RWPE2 (cell line): ENCODE data around the gene TMEM272.
A peak's percentile ranks its signal among the peaks of the same experiment; 100 is the strongest.

Experiments
- ATAC-seq: fragments of 200-7000 bp; cut with Tn5 transposase; 3 replicates; pipeline ENCODE4 v1.9.1; 2021; ENCODE audit warnings: low read depth
- DNase-seq: peaks from one replicate; pipeline ENCODE4 v3.0.0-alpha.2; 2020; ENCODE audit warnings: low spot score
- H3K27ac ChIP-seq: fragments of 450-650 bp; 2 replicates; pipeline ENCODE4 v1.5.1; 2017; ENCODE audit warnings: mild to moderate bottlenecking; ENCODE audit not compliant: poor library complexity, severe bottlenecking
- H3K27me3 ChIP-seq: fragments of 250-450 bp; sonication (Bioruptor Pico); 2 replicates; pipeline ENCODE4 v1.5.1; 2021; ENCODE audit warnings: mild to moderate bottlenecking, moderate library complexity; ENCODE audit not compliant: insufficient read depth, poor library complexity, severe bottlenecking
- H3K36me3 ChIP-seq: fragments of 250-450 bp; sonication (Bioruptor Pico); 2 replicates; pipeline ENCODE4 v1.5.1; 2020; ENCODE audit warnings: low read depth, mild to moderate bottlenecking, moderate library complexity
- H3K4me1 ChIP-seq: fragments of 250-450 bp; sonication (Bioruptor Pico); 2 replicates; pipeline ENCODE4 v1.5.1; 2021; ENCODE audit warnings: mild to moderate bottlenecking, moderate library complexity; ENCODE audit not compliant: insufficient read depth, poor library complexity, severe bottlenecking
- H3K4me3 ChIP-seq: fragments of 250-450 bp; sonication (Bioruptor Pico); 2 replicates; pipeline ENCODE4 v1.5.1; 2021; ENCODE audit warnings: mild to moderate bottlenecking, moderate library complexity; ENCODE audit not compliant: severe bottlenecking
- H3K9me3 ChIP-seq: fragments of 250-450 bp; sonication (Bioruptor Pico); 2 replicates; pipeline ENCODE4 v1.5.1; 2021; ENCODE audit warnings: mild to moderate bottlenecking, moderate library complexity; ENCODE audit not compliant: severe bottlenecking
- CTCF ChIP-seq: fragments of 450-650 bp; IDR thresholded peaks from one replicate; pipeline ENCODE4 v1.5.1; 2017; ENCODE audit warnings: mild to moderate bottlenecking, moderate library complexity; ENCODE audit not compliant: poor library complexity, severe bottlenecking

The TMEM272 gene

GRCh38 chr13:51794964-51795363, 50.0 kb downstream of the TMEM272 start:
- Histone ChIP-seq H3K4me1 (peaks cover 7% of the 10 kb centered on the region), H3K27me3 (no peaks in the 10 kb centered on the region), H3K27ac (no peak overlapping the region), H3K9me3 (no peaks in the 10 kb centered on the region), H3K36me3 (no peaks in the 10 kb centered on the region), H3K4me3 (no peak overlapping the region)
- no peak for TF ChIP-seq CTCF
- ATAC-seq (no peak), DNase-seq (no peak)

- H3K27me3 ChIP-seq = no peaks in the 10 kb centered on the region
- H3K4me3 ChIP-seq = no peak overlapping the region
- H3K27ac ChIP-seq = peak overlapping the region; percentile 63
- ATAC-seq = peak; percentile 94
- DNase-seq = no peak
- H3K36me3 ChIP-seq = no peaks in the 10 kb centered on the region
- H3K9me3 ChIP-seq = no peaks in the 10 kb centered on the region
- peaks cover 7% of the 10 kb centered on the region for H3K4me1 ChIP-seq
- no peak for TF ChIP-seq CTCF
These were observed 51.3 kb downstream of the TMEM272 start for GRCh38 chr13:51793570-51794271.

- Histone ChIP-seq H3K4me1 (no peaks in the 10 kb centered on the region), H3K9me3 (no peaks in the 10 kb centered on the region), H3K27me3 (no peaks in the 10 kb centered on the region), H3K27ac (no peak overlapping the region), H3K36me3 (no peaks in the 10 kb centered on the region), H3K4me3 (no peak overlapping the region)
- DNase-seq = no peak
- ATAC-seq = no peak
- TF ChIP-seq CTCF = no peak
These were observed 58.3 kb downstream of the TMEM272 start for GRCh38 chr13:51786425-51787265.

GRCh38 chr13:51785712-51786424, 59.1 kb downstream of the TMEM272 start:
- no peaks in the 10 kb centered on the region for H3K36me3 ChIP-seq
- H3K4me3 ChIP-seq = no peak overlapping the region
- H3K27me3 ChIP-seq = no peaks in the 10 kb centered on the region
- DNase-seq = no peak
- TF ChIP-seq CTCF = no peak
- ATAC-seq = no peak
- no peaks in the 10 kb centered on the region for H3K4me1 ChIP-seq
- no peaks in the 10 kb centered on the region for H3K9me3 ChIP-seq
- H3K27ac ChIP-seq = no peak overlapping the region
